GM10847 (cell line): ENCODE results near the gene ABHD12.

Experiments used
- POLR2A ChIP-seq: IDR thresholded peaks from 2 replicates; pipeline ENCODE4 v1.6.1; 2011; ENCODE audit not compliant: insufficient read length; ENCODE audit errors: extremely low read depth

ABHD12 gene

GRCh38 chr20:25390538-25391528, at the start of gene ABHD12:
ABHD12 (minus strand) TSS chr20:25390835; CDS start chr20:25390703, 132 bp downstream.
- TF ChIP-seq POLR2A, result peak; percentile 90

- no peak for TF ChIP-seq POLR2A
Measured at GRCh38 chr20:25439328-25439727, 48.7 kb upstream of the ABHD12 start.

GRCh38 chr20:25437153-25437581, 46.5 kb upstream of the ABHD12 start:
- TF ChIP-seq POLR2A, result no peak

- TF ChIP-seq POLR2A, result no peak
Measured at GRCh38 chr20:25424536-25424935, 33.9 kb upstream of the ABHD12 start.

- no peak for TF ChIP-seq POLR2A
Measured at GRCh38 chr20:25422032-25422431, 31.4 kb upstream of the ABHD12 start.

- no peak for TF ChIP-seq POLR2A
Measured at GRCh38 chr20:25421102-25421501, 30.5 kb upstream of the ABHD12 start.

- no peak for TF ChIP-seq POLR2A
Measured at GRCh38 chr20:25418776-25419175, 28.1 kb upstream of the ABHD12 start.

GRCh38 chr20:25408890-25409289, 18.3 kb upstream of the ABHD12 start:
- TF ChIP-seq POLR2A, result no peak

- TF ChIP-seq POLR2A, result no peak
Measured at GRCh38 chr20:25408170-25408547, 17.5 kb upstream of the ABHD12 start.

- TF ChIP-seq POLR2A, result peak; percentile 82
Measured at GRCh38 chr20:25407311-25408169, 16.9 kb upstream of the ABHD12 start, which contains the start of gene GINS1. GINS1 (plus strand) TSS chr20:25407673; CDS start chr20:25407821, 148 bp downstream.

GRCh38 chr20:25402583-25402982, 11.9 kb upstream of the ABHD12 start:
- TF ChIP-seq POLR2A, result no peak

GRCh38 chr20:25399037-25399430, 8.4 kb upstream of the ABHD12 start:
- no peak for TF ChIP-seq POLR2A

- no peak for TF ChIP-seq POLR2A
Measured at GRCh38 chr20:25398376-25399036, 7.9 kb upstream of the ABHD12 start.

- no peak for TF ChIP-seq POLR2A
Measured at GRCh38 chr20:25397821-25398220, 7.2 kb upstream of the ABHD12 start.

- TF ChIP-seq POLR2A, result no peak
Measured at GRCh38 chr20:25397096-25397495, 6.5 kb upstream of the ABHD12 start.
